Lower leg skin (tissue), 3 donors: Measurements from ENCODE around the gene CDKN2B-AS1.

Experiments used
- CTCF ChIP-seq, 3 donors: fragments of 450-650 bp; IDR thresholded peaks; one replicate each; pipeline ENCODE4 v1.5.1; 2016; ENCODE audit warnings: antibody characterized with exemption in 3 of 3, mild to moderate bottlenecking in 3 of 3, moderate library complexity in 2 of 3
- POLR2A ChIP-seq, 2 donors: fragments of 450-650 bp; IDR thresholded peaks; one replicate each; pipeline ENCODE4 v1.6.1; 2016 to 2017; ENCODE audit warnings: antibody characterized with exemption in 2 of 2, mild to moderate bottlenecking in 1 of 2, moderate library complexity in 1 of 2

- TF ChIP-seq CTCF (IDR thresholded peaks at IDR 0.05) (no peak), POLR2A (IDR thresholded peaks at IDR 0.05) (no peak)
Measured at GRCh38 chr9:22129133-22129532, 134.5 kb downstream of the CDKN2B-AS1 start.
